Fibroblast of skin of back (primary cell): Measurements from ENCODE around the gene DERL3. TPM values are rescaled to one million over a fixed set of nuclear protein-coding genes. Genes with fewer than 3 reads are reported as not detected.
"Not testable (repeated sequence)": the region's sequence is repeated elsewhere in the genome, so short reads cannot be mapped to it uniquely, and the experiment has no call there.

ENCODE experiments used
- DNase-seq: peaks from one replicate; pipeline ENCODE4 v3.0.0-alpha.2; 2013
- polyA plus RNA-seq, 2 experiments: library from polyadenylated mRNA; unstranded; fragments of 120-200 nt; gene quantifications; one replicate each; pipeline ENCODE4 v1.2.1, GENCODE V29; 2013; ENCODE audit not compliant: insufficient read length in 2 of 2

Gene DERL3
- polyA plus RNA-seq (2013, experiment 1 of 2; ENCODE audit: insufficient read length), result 1.6 TPM
- 0.87 TPM for polyA plus RNA-seq (2013, experiment 2 of 2; ENCODE audit: insufficient read length)

DNA sequence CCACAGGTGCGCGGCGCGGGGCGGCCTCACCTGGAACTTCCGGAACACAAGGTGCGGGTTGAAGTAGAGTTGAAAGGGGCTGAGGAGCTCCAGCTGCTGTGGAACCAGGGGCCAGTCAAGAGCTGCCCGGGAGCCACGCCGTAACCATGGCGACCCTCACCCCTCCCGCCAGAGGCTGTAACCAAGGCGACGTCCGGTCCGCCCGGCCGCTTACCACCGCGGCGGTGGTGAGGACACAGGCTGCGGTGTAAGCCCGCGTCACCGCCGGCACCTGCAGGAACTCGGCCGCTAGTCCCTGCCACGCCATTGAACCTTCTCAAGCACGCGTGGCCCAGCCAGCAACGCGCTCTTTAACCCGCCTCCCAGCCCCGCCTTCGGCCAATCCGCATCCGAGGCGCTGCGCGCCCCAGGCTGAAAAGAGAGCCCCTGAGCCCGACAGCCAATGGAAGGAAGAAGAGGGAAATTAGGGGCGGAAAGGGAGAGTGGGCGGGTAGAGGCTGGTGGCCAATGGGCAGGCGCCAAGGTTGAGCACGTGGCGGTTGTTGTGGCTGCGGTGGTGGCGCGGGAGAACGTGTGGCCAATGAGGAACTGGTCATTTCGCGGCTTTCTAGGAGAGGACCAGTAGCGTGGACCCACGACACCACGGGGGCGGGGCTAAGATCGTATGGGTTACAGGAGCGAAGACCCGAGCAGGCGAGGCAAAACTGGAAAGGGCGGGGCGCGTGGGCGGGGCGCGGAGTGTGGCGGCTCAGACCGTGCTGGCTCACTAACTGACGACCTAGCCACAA is at the start of gene DERL3:
TSS of gene DERL3 (minus strand) at position 326 of the 788 bp plus-strand sequence. CDS start at position 307, 19 bp downstream.
- DNase-seq, result peak; percentile 97

- no peak for DNase-seq
Measured at GRCh38 chr22:23884140-23884539, 45.3 kb upstream of the DERL3 start.

GRCh38 chr22:23883658-23884057 is 44.9 kb upstream of the DERL3 start:
- no peak for DNase-seq

GRCh38 chr22:23882370-23882769 is 43.6 kb upstream of the DERL3 start:
- no peak for DNase-seq

- no peak for DNase-seq
Measured at GRCh38 chr22:23878219-23878618, 39.4 kb upstream of the DERL3 start.

GRCh38 chr22:23877566-23877965 is 38.8 kb upstream of the DERL3 start:
- DNase-seq, result no peak

DNA sequence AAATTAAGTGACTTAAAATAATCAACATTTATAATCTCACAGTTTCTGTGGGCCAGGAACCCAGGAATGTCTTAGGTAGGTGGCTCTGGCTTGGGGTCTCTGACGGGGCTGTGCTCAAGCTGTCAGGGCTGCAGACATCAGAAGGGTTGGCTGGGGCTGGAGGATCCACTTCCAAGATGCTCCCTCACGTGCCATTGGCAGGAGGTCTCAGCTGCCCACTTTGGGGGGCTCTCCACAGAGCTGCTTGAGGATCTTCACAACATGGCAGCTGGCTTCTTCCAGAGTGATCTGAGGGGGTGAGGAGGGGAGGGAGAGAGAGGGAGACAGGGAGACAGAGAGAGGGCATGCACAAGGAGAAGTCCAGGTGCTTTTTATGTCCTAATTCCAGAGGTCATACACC is 37.0 kb upstream of the DERL3 start:
- no peak for DNase-seq

DNA sequence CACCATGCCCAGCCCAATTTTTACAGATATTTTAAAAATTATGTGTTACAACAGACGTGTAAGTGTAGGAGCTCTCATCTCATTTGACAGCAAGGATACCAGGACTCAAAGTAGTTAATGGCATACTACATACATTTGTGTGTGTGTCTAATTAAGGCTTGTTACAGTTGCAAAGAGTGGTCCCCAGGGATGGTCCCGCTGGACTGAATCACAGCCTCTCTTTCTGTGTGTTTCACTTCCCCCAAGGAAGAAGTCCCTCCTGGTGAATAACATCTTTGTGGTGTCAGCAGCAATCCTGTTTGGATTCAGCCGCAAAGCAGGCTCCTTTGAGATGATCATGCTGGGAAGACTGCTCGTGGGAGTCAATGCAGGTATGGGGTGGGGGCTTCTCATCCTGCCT is 36.1 kb upstream of the DERL3 start:
- DNase-seq, result peak; percentile 38

DNA sequence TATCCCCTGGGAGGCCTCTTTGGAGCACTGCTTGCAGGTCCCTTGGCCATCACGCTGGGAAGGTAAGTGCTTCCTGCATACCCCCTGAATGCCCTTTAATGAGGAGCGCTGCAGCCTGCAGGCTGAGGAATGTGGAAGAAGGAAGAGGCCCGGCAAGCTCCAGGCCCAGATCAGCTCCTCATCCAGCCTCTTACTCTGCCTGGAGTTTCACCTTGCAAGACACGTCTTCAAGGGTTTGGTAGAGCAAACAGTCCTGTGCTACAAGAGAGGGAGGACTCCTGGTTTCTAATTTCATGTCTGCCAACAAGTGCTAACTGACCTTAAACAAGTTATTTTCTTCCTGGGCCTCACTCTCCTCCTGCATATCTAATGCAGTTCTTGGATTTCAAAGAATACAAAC is 29.8 kb upstream of the DERL3 start:
- DNase-seq, result no peak

GRCh38 chr22:23864499-23865154 is 25.8 kb upstream of the DERL3 start:
- not testable (repeated sequence) for DNase-seq

GRCh38 chr22:23862103-23862502 is 23.3 kb upstream of the DERL3 start:
- peak; percentile 44 for DNase-seq

- not testable (repeated sequence) for DNase-seq
Measured at GRCh38 chr22:23860187-23860586, 21.4 kb upstream of the DERL3 start.

DNA sequence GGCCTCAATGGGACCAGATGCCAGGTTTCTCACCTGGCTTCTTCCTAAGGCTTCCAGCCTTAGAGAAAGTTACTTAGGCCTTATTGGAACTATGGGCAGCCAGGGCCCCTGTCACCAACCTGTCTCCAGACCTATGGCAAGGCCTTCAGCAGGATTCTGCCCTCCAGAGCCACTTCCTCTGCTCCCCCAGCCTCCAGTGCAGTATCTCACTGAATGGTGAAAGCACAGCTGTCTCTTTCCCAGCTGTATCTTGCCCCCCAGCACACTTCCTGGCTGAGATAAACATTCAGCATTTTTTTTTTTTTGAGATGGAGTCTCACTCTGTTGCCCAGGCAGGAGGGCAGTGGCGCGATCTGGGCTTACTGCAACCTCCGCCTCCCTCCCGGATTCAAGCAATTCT is 20.4 kb upstream of the DERL3 start:
- no peak for DNase-seq

GRCh38 chr22:23858484-23858815 is 19.6 kb upstream of the DERL3 start:
- no peak for DNase-seq

- DNase-seq, result peak; percentile 97
Measured at GRCh38 chr22:23857606-23858483, 19.0 kb upstream of the DERL3 start, which contains the start of gene SLC2A11. SLC2A11 (plus strand) TSS chr22:23857875; CDS start chr22:23858000, 125 bp downstream.

DNA sequence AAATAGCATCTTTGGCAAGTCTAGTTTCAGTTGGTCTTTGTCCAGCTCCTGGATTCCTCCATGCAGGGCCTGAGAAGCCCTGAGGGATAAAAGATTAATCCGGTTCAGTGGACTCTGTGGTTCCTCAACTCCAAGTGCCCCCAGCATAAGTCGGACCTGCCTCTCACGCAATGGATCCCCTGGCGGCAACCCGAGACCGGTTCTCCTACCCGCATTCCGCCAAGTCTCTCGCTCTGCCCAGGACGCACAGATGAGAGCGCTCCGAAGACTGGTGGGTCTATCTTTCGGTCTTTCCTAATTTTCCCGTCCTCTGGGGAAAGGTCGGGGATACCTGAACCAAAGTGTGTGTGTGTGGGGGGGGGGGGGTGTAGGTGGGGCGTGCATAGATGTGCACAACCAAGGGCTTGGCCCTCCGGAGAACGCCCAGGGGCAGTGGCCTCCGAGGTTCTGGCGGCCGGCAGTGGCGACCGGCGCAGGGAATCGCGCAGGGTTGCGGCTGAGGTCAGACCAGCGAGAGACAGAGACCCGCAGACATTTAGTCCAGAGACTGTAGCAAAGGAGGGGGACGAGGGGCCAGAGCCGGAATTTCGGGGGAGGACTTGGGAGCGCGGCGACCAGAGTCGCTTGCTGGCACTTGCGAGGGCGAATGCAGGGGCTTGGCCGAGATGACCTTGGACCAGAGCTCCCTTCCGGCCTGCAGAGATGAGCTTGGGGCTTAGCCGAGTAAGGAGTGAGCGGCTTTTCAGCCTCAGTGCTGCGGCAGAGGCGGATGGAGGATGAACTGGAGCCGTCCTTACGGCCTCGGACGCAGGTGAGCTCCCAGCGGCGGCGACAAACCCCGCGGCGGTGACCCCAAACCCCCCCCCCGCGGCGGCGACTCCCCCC is 18.2 kb upstream of the DERL3 start:
- peak; percentile 48 for DNase-seq

DNA sequence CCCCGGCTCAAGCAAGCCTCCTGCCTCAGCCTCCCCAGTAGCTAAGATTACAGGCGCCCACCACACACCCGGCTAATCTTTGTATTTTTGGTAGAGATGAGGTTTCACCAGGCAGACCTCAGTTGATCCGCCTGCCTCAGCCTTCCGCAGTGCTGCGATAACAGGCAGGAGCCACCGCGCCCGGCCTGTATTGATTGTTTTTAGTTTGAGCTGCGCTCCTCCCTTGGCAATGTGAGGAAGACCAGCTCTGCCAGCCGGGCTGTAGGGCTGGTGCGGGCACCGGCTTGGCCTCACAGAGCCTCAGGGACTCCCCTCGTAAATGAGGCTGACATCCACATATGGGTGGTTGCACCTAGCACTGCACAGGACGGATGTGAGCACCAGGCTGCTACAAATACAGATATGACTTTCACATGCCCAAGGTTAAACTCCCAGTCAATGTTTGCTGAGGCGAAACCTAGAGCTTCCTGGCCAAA is 11.4 kb upstream of the DERL3 start:
- no peak for DNase-seq

GRCh38 chr22:23849009-23850006 is 10.5 kb upstream of the DERL3 start:
- peak; percentile 75 for DNase-seq

- DNase-seq, result no peak
Measured at GRCh38 chr22:23847991-23848864, 9.4 kb upstream of the DERL3 start.
